ENCODE measurements around the gene ZNF202.

ZNF202 gene

DNA sequence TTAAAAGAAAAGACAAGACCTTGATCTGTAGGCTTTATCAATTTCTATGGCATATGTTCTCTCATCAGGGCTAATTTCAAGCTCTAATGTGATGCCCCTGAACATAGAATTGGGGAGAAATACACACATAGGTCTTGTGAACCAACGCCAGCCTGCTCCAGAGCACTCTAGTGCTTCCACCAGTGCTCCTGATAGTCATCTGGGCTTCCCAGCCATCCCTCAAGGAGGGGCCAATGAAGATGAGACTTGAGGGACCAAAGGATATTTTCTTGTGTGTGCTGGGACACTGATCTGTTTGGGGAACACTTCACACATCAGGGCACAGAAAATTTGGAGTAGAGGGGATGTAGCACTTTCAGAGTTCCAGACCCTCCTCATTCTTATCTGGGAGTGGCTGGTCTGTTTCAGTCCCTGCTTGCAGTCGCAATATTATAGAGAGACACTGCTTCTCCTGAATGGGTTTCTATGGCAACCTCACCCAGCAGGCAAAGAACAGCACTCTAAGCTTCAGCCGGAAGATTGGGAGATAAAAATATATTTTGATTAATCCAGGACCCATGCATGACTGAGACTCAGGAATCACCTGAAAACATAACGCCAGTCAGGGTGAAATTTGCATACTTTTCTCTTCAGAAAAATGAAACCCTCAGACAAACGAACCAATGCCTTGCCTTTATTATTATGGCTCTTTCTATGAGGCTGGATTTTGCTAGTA lies 58.6 kb downstream of the ZNF202 start:
- TF ChIP-seq, protein P1, sequence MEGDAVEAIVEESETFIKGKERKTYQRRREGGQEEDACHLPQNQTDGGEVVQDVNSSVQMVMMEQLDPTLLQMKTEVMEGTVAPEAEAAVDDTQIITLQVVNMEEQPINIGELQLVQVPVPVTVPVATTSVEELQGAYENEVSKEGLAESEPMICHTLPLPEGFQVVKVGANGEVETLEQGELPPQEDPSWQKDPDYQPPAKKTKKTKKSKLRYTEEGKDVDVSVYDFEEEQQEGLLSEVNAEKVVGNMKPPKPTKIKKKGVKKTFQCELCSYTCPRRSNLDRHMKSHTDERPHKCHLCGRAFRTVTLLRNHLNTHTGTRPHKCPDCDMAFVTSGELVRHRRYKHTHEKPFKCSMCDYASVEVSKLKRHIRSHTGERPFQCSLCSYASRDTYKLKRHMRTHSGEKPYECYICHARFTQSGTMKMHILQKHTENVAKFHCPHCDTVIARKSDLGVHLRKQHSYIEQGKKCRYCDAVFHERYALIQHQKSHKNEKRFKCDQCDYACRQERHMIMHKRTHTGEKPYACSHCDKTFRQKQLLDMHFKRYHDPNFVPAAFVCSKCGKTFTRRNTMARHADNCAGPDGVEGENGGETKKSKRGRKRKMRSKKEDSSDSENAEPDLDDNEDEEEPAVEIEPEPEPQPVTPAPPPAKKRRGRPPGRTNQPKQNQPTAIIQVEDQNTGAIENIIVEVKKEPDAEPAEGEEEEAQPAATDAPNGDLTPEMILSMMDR (IDR thresholded peaks at IDR 0.05; ENCODE audit: control extremely low read depth, extremely low read depth, low read depth, missing control alignments): no peak
- POLR2A ChIA-PET: no interaction called here
- DNase-seq (ENCODE audit: extremely low spot score): no peak
- CTCF ChIA-PET: interaction anchor here (0.9 kb wide), 1 partner anchor 8 kb away, joined by 3 read pairs; no protein-coding TSS in a partner anchor

DNA sequence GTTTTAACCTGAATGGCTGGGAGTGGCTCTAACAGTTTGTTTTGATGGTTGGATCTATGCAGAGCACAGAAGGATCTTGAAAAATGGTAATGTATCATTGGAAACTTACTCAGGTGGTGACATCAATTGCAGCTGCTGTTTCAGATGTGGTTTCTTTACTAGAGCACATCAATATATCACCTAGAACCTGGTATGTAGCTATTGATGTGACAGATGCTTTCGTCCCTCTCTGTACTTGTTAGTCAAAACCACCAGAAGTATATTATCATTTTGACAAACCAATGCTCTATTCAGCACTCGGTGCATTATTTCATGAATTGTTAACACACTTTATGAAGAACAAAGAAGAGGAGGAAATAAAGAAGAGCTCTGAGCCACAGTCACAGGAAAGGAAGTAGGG lies 60.4 kb downstream of the ZNF202 start:
- CTCF ChIA-PET: interaction anchor here (1.2 to 1.7 kb wide), 4 partner anchors 9 to 26 kb away, joined by 3 to 6 read pairs (median 4); no protein-coding TSS in a partner anchor
- no peak for DNase-seq (ENCODE audit: extremely low spot score)
- POLR2A ChIA-PET: no interaction called here
- TF ChIP-seq, protein P1 (IDR thresholded peaks at IDR 0.05; ENCODE audit: control extremely low read depth, extremely low read depth, low read depth, missing control alignments): no peak

DNA sequence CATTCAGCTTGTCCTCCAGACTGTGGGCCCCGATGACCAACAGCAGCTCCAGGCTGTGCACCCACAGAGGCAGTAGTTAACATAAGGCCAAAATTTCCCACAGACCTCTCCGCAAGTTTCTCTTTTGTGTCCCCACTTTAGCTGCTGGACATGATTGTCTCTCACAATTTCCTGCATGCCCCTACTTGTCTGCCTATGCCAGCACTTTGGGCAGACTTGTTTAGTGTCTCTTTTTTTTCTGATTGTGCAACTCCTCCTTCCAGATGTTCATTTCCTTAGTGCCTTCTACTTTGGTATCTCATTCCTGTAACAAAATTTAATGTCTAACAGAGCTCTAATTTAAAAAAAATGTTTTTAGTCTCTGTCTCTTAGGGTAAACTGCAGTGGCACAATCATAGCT lies 63.2 kb downstream of the ZNF202 start:
- TF ChIP-seq, protein P1 (IDR thresholded peaks at IDR 0.05; ENCODE audit: control extremely low read depth, extremely low read depth, low read depth, missing control alignments): no peak
- ChIA-PET CTCF (interaction anchor here (0.8 kb wide), 1 partner anchor 29 kb away, joined by 3 read pairs; no protein-coding TSS in a partner anchor), POLR2A (no interaction called here)
- DNase-seq (ENCODE audit: extremely low spot score): no peak

DNA sequence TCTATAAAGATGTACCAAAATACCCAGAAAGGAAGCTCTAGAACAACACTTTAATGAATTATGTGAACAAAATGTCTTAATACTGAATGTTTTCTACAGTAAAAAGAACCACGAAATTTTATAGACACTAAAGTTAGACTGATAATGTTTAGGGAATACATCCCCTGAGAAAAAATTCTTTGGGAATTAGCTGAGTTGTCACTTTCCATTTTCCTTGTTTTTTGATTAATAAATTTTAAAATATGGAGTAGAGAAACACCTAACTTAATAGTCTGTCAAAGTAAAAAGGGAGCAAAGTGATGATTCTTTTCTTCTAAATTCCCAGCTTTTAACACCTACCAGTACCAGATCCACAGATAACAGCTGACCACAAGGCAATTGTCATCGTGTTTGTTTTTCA lies 64.0 kb downstream of the ZNF202 start:
- POLR2A ChIA-PET: no interaction called here
- TF ChIP-seq, protein P1 (IDR thresholded peaks at IDR 0.05; ENCODE audit: control extremely low read depth, extremely low read depth, low read depth, missing control alignments): no peak
- CTCF ChIA-PET: interaction anchor here (1.0 kb wide), 1 partner anchor 101 kb away, joined by 3 read pairs; no protein-coding TSS in a partner anchor
- DNase-seq (ENCODE audit: extremely low spot score): no peak

DNA sequence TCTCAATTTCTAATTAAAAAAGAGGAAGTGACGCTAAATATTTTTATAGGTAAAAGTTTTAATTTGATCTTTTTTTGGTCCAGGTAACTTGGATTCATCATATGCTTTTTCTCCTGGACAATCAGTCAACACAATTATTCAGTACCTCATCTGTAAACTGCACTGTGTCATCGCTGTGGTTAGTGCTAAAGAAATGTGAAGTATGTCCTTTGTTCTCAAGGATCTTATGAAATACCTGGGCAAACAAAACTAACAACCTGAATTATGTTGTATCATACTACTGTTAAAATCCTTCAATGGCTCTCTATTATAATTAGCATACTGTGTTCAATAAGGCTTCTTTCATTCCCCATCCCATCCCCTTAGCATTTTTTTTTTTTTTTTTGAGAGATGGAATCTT lies 67.2 kb downstream of the ZNF202 start:
- POLR2A ChIA-PET: no interaction called here
- DNase-seq (ENCODE audit: extremely low spot score): no peak
- TF ChIP-seq, protein P1 (IDR thresholded peaks at IDR 0.05; ENCODE audit: control extremely low read depth, extremely low read depth, low read depth, missing control alignments): no peak
- CTCF ChIA-PET: interaction anchor here (1.3 to 2.4 kb wide), 3 partner anchors 9 to 34 kb away, joined by 3 to 10 read pairs (median 3); no protein-coding TSS in a partner anchor
